Mammary epithelial cell (primary cell): ENCODE data around the gene NPAS3.
A peak's percentile ranks its signal among the peaks of the same experiment; 100 is the strongest.

Experiments
- CTCF ChIP-seq, 2 donors: IDR thresholded peaks in 1 of 2; conservative IDR thresholded peaks in 1 of 2; 2 replicates each; pipeline ENCODE4 v1.5.1; 2011 to 2012; ENCODE audit warnings: inconsistent platforms in 2 of 2, low read length in 2 of 2, mild to moderate bottlenecking in 2 of 2, control low read depth in 1 of 2, low read depth in 1 of 2; ENCODE audit not compliant: insufficient read depth in 1 of 2; ENCODE audit errors: extremely low read depth in 1 of 2
- EZH2 ChIP-seq: IDR thresholded peaks from 2 replicates; pipeline ENCODE4 v1.6.1; 2012; ENCODE audit warnings: low read length, inconsistent platforms, borderline replicate concordance

GRCh38 chr14:32998433-32998832, 59.8 kb downstream of the NPAS3 start:
- TF ChIP-seq CTCF (conservative IDR thresholded peaks at IDR 0.05 in 1 of 2, IDR thresholded peaks at IDR 0.05 in 1 of 2; ENCODE audit: extremely low read depth in 1 of 2, insufficient read depth in 1 of 2, low read depth in 1 of 2, low read length in 2 of 2) (peak; percentile 44 to 61), EZH2 (no peak)
